GM19372 (cell line): ENCODE data around the gene ZNF407.

Experiments
- ATAC-seq: cut with Tn5 transposase; IDR thresholded peaks from one replicate; pipeline ENCODE4 v1.9.1; 2021; ENCODE audit warnings: mild to moderate bottlenecking, low read depth, moderate library complexity; ENCODE audit not compliant: unreplicated experiment

ZNF407 gene

GRCh38 chr18:74715306-74715705 is 117.6 kb downstream of the ZNF407 start:
- no peak for ATAC-seq

GRCh38 chr18:74715865-74716712 is 118.4 kb downstream of the ZNF407 start:
- ATAC-seq, result no peak

GRCh38 chr18:74718312-74718711 is 120.6 kb downstream of the ZNF407 start:
- no peak for ATAC-seq

GRCh38 chr18:74722237-74722636 is 124.6 kb downstream of the ZNF407 start:
- ATAC-seq, result no peak

GRCh38 chr18:74724186-74724585 is 126.5 kb downstream of the ZNF407 start:
- no peak for ATAC-seq

- ATAC-seq, result no peak
Observed at GRCh38 chr18:74725690-74726089, 128.0 kb downstream of the ZNF407 start.

- no peak for ATAC-seq
Observed at GRCh38 chr18:74728586-74728985, 130.9 kb downstream of the ZNF407 start.

GRCh38 chr18:74731097-74731496 is 133.4 kb downstream of the ZNF407 start:
- ATAC-seq, result no peak

- ATAC-seq, result no peak
Observed at GRCh38 chr18:74732380-74732779, 134.7 kb downstream of the ZNF407 start.

- ATAC-seq, result no peak
Observed at GRCh38 chr18:74733598-74733997, 135.9 kb downstream of the ZNF407 start.

- ATAC-seq, result no peak
Observed at GRCh38 chr18:74734013-74734444, 136.4 kb downstream of the ZNF407 start.

- no peak for ATAC-seq
Observed at GRCh38 chr18:74739926-74740325, 142.3 kb downstream of the ZNF407 start.

GRCh38 chr18:74742573-74743243 is 145.0 kb downstream of the ZNF407 start:
- no peak for ATAC-seq

GRCh38 chr18:74745633-74746403 is 148.1 kb downstream of the ZNF407 start:
- no peak for ATAC-seq

GRCh38 chr18:74748809-74749208 is 151.1 kb downstream of the ZNF407 start:
- ATAC-seq, result no peak

GRCh38 chr18:74758995-74759394 is 161.3 kb downstream of the ZNF407 start:
- no peak for ATAC-seq

GRCh38 chr18:74760026-74760425 is 162.4 kb downstream of the ZNF407 start:
- ATAC-seq, result no peak

- no peak for ATAC-seq
Observed at GRCh38 chr18:74760436-74760835, 162.8 kb downstream of the ZNF407 start.

- ATAC-seq, result no peak
Observed at GRCh38 chr18:74766251-74766650, 168.6 kb downstream of the ZNF407 start.

GRCh38 chr18:74768096-74768495 is 170.4 kb downstream of the ZNF407 start:
- no peak for ATAC-seq

- ATAC-seq, result peak; percentile 80
Observed at GRCh38 chr18:74773171-74773624, 175.5 kb downstream of the ZNF407 start.
